CD4-positive, alpha-beta T cell treated with Interleukin-21 for 1 hour (primary cell): ENCODE data around the gene CTXN3.
"Not testable (repeated sequence)": the region's sequence is repeated elsewhere in the genome, so short reads cannot be mapped to it uniquely, and the experiment has no call there.

Experiments
- DNase-seq: peaks from one replicate; pipeline ENCODE4 v3.0.0-alpha.2; 2020

Gene CTXN3

GRCh38 chr5:127652952-127653611 is 4.2 kb downstream of the CTXN3 start:
- DNase-seq: no peak

- DNase-seq: no peak
These were observed 7.9 kb downstream of the CTXN3 start for GRCh38 chr5:127656825-127657224.

- DNase-seq: no peak
These were observed 11.3 kb downstream of the CTXN3 start for GRCh38 chr5:127660047-127660733.

GRCh38 chr5:127664093-127664492 is 15.2 kb downstream of the CTXN3 start:
- no peak for DNase-seq

GRCh38 chr5:127665641-127666040 is 16.8 kb downstream of the CTXN3 start:
- DNase-seq: no peak

GRCh38 chr5:127666043-127666716 is 17.3 kb downstream of the CTXN3 start:
- no peak for DNase-seq

- DNase-seq: no peak
These were observed 19.0 kb downstream of the CTXN3 start for GRCh38 chr5:127667926-127668325.

GRCh38 chr5:127671218-127671617 is 22.3 kb downstream of the CTXN3 start:
- no peak for DNase-seq

- no peak for DNase-seq
These were observed 24.4 kb downstream of the CTXN3 start for GRCh38 chr5:127673117-127673800.

GRCh38 chr5:127676951-127677350 is 28.1 kb downstream of the CTXN3 start:
- not testable (repeated sequence) for DNase-seq

- not testable (repeated sequence) for DNase-seq
These were observed 30.9 kb downstream of the CTXN3 start for GRCh38 chr5:127679691-127680330.

GRCh38 chr5:127680595-127680994 is 31.7 kb downstream of the CTXN3 start:
- no peak for DNase-seq

GRCh38 chr5:127683008-127683407 is 34.1 kb downstream of the CTXN3 start:
- DNase-seq: no peak

GRCh38 chr5:127684726-127685467 is 36.0 kb downstream of the CTXN3 start:
- DNase-seq: no peak

GRCh38 chr5:127685662-127686061 is 36.8 kb downstream of the CTXN3 start:
- DNase-seq: no peak

GRCh38 chr5:127686424-127686823 is 37.5 kb downstream of the CTXN3 start:
- no peak for DNase-seq

GRCh38 chr5:127694518-127695171 is 45.8 kb downstream of the CTXN3 start:
- DNase-seq: no peak

GRCh38 chr5:127695346-127695745 is 46.5 kb downstream of the CTXN3 start:
- no peak for DNase-seq

GRCh38 chr5:127696683-127697082 is 47.8 kb downstream of the CTXN3 start:
- no peak for DNase-seq

GRCh38 chr5:127697894-127698600 is 49.2 kb downstream of the CTXN3 start:
- no peak for DNase-seq

- no peak for DNase-seq
These were observed 50.5 kb downstream of the CTXN3 start for GRCh38 chr5:127699416-127699815.
